WTC11 (cell line): ENCODE data around the gene MEA1.

ENCODE experiments used
- ATF6 ChIP-seq: sonication (generic); formaldehyde crosslinking; IDR thresholded peaks from 2 replicates; pipeline ENCODE4 v1.8.1; 2023; ENCODE audit warnings: mild to moderate bottlenecking, missing genetic modification reagents
- CREB1 ChIP-seq: sonication (generic); formaldehyde crosslinking; IDR thresholded peaks from 2 replicates; pipeline ENCODE4 v1.8.0; 2023; ENCODE audit warnings: mild to moderate bottlenecking, missing genetic modification reagents
- CTCF ChIP-seq: fragments of 200-600 bp; IDR thresholded peaks from 2 replicates; pipeline ENCODE4 v1.8.0; 2022; ENCODE audit warnings: antibody characterized with exemption
- E2F5 ChIP-seq: sonication (generic); formaldehyde crosslinking; IDR thresholded peaks from 2 replicates; pipeline ENCODE4 v1.8.1; 2022; ENCODE audit warnings: mild to moderate bottlenecking, moderate library complexity, missing genetic modification reagents
- FOXP4 ChIP-seq: sonication (generic); formaldehyde crosslinking; IDR thresholded peaks from 2 replicates; pipeline ENCODE4 v1.8.0; 2022; ENCODE audit warnings: mild to moderate bottlenecking, missing genetic modification reagents
- JAZF1 ChIP-seq: fragments of 250-450 bp; sonication (Bioruptor Pico); IDR thresholded peaks from 2 replicates; pipeline ENCODE4 v1.9.0; 2021; ENCODE audit warnings: moderate library complexity, mild to moderate bottlenecking, inconsistent platforms
- MAX ChIP-seq: sonication (generic); formaldehyde crosslinking; IDR thresholded peaks from 2 replicates; pipeline ENCODE4 v1.8.0; 2022; ENCODE audit warnings: mild to moderate bottlenecking, missing genetic modification reagents
- SP1 ChIP-seq: sonication (generic); formaldehyde crosslinking; conservative IDR thresholded peaks from 2 replicates; pipeline ENCODE4 v1.8.1; 2022; ENCODE audit warnings: missing genetic modification reagents
- ZNF423 ChIP-seq: fragments of 250-450 bp; sonication (Bioruptor Pico); IDR thresholded peaks from 2 replicates; pipeline ENCODE4 v2.1.2; 2022; ENCODE audit warnings: mild to moderate bottlenecking, moderate library complexity

GRCh38 chr6:43047998-43048397 lies 34.3 kb upstream of the MEA1 start:
- no peak for TF ChIP-seq ATF6 (CRISPR knock-in tag)
- no peak for TF ChIP-seq E2F5 (CRISPR knock-in tag)
- TF ChIP-seq CTCF: no peak
- TF ChIP-seq CREB1 (CRISPR knock-in tag): no peak
- no peak for TF ChIP-seq MAX
- TF ChIP-seq SP1: no peak
- no peak for TF ChIP-seq ZNF423
- TF ChIP-seq FOXP4 (CRISPR knock-in tag): no peak
- TF ChIP-seq JAZF1 (CRISPR knock-in tag): no peak
